H1 (cell line): ENCODE data around the gene SLC12A5. TPM values are rescaled to one million over a fixed set of nuclear protein-coding genes. Genes with fewer than 3 reads are reported as not detected.
A peak's percentile ranks its signal among the peaks of the same experiment; 100 is the strongest.

ENCODE experiments used
- ASH2L ChIP-seq: fragments of 200-600, 300-600 bp; sonication (generic); IDR thresholded peaks from one replicate; pipeline ENCODE4 v1.7.1; 2017; ENCODE audit warnings: low read length
- CHD2 ChIP-seq: IDR thresholded peaks from 2 replicates; pipeline ENCODE4 v1.6.1; 2012; ENCODE audit warnings: low read length, improper control_type of control experiment
- GTF2F1 ChIP-seq: IDR thresholded peaks from 2 replicates; pipeline ENCODE4 v1.6.1; 2012; ENCODE audit warnings: low read depth, low read length, improper control_type of control experiment, borderline replicate concordance
- HDAC2 ChIP-seq, 2 experiments: fragments of 300-600 bp in 1 of 2; sonication (generic) in 1 of 2; IDR thresholded peaks; 2 replicates each; pipeline ENCODE4 v1.6.1; 2011 to 2012; ENCODE audit warnings: low read depth in 2 of 2, low read length in 2 of 2, mild to moderate bottlenecking in 2 of 2, moderate library complexity in 2 of 2, borderline replicate concordance in 1 of 2, inconsistent platforms in 1 of 2
- KDM5A ChIP-seq: fragments of 200-600 bp; IDR thresholded peaks from 2 replicates; pipeline ENCODE4 v1.7.1; 2012; ENCODE audit warnings: mild to moderate bottlenecking, low read length, inconsistent platforms, mixed read lengths
- POU5F1 ChIP-seq: IDR thresholded peaks from 2 replicates; pipeline ENCODE4 v1.6.1; 2011; ENCODE audit warnings: low read depth, mild to moderate bottlenecking, low read length, moderate library complexity
- RAD21 ChIP-seq, 2 experiments: IDR thresholded peaks in 1 of 2; conservative IDR thresholded peaks in 1 of 2; 2 replicates each; pipeline ENCODE4 v1.6.1; 2011; ENCODE audit warnings: low read depth in 2 of 2, low read length in 2 of 2, improper control_type of control experiment in 1 of 2, inconsistent platforms in 1 of 2, mild to moderate bottlenecking in 1 of 2, moderate library complexity in 1 of 2
- SP4 ChIP-seq: IDR thresholded peaks from 2 replicates; pipeline ENCODE4 v1.6.1; 2012; ENCODE audit warnings: low read length, inconsistent platforms
- TCF12 ChIP-seq: IDR thresholded peaks from 2 replicates; pipeline ENCODE4 v1.6.1; 2011; ENCODE audit warnings: low read depth, mild to moderate bottlenecking, low read length
- YY1 ChIP-seq: IDR thresholded peaks from 2 replicates; pipeline ENCODE4 v1.6.1; 2011; ENCODE audit warnings: low read depth, mild to moderate bottlenecking, low read length
- ZNF274 ChIP-seq: IDR thresholded peaks from 2 replicates; pipeline ENCODE4 v1.7.0; 2012; ENCODE audit warnings: low read length, borderline replicate concordance; ENCODE audit errors: extremely low read depth
- polyA plus RNA-seq, 7 experiments: library from polyadenylated mRNA; depleted of rRNA in 3 of 7; stranded (reverse) in 5 of 7; unstranded in 2 of 7; fragments of >200 nt in 5 of 7; fragments of 200-250 nt in 2 of 7; gene quantifications; 1 replicate in 5 of 7; 2 replicates in 1 of 7; 4 replicates in 1 of 7; pipeline versions ENCODE4 v1.2.1 to v1.2.3, GENCODE V29; 2011 to 2013; ENCODE audit warnings: missing spikeins in 2 of 7, mixed read lengths in 2 of 7
- total RNA-seq: library from RNA; stranded (reverse); fragmentation: NEBNext Ultra II Directional; extraction: Animal tissue kit (Norgen Biotek cat#: 25700); gene quantifications from 2 replicates; pipeline ENCODE4 v1.2.1, GENCODE V29; 2021

The SLC12A5 gene
- total and polyA plus RNA-seq, 2 of the 8 experiments (the other 6 are each of a cell fraction or from before 2014, with no cell fraction given) = 1.9 to 7.3 TPM

- TF ChIP-seq ASH2L = peak; percentile 83
- no peak for TF ChIP-seq KDM5A
- TF ChIP-seq CHD2 = no peak
- TF ChIP-seq POU5F1 = no peak
- TF ChIP-seq TCF12 = no peak
- TF ChIP-seq HDAC2 (IDR thresholded peaks at IDR 0.05; ENCODE audit: borderline replicate concordance in 1 of 2, low read depth in 2 of 2, low read length in 2 of 2) = no peak
- TF ChIP-seq RAD21 (IDR thresholded peaks at IDR 0.05 in 1 of 2, conservative IDR thresholded peaks at IDR 0.05 in 1 of 2; ENCODE audit: low read depth in 2 of 2, low read length in 2 of 2) = peak; percentile 5 to 35; a peak in 3 of 4 replicates
- no peak for TF ChIP-seq SP4
- TF ChIP-seq GTF2F1 = no peak
- TF ChIP-seq YY1 = peak; percentile 98
- no peak for TF ChIP-seq ZNF274
- TF ChIP-seq, all 59 proteins: peak for 20
Observed at GRCh38 chr20:46089417-46090388, 60.7 kb downstream of the SLC12A5 start, which contains the start of gene NCOA5 (continued).
